Measurements from ENCODE around the gene MVP.

DNA sequence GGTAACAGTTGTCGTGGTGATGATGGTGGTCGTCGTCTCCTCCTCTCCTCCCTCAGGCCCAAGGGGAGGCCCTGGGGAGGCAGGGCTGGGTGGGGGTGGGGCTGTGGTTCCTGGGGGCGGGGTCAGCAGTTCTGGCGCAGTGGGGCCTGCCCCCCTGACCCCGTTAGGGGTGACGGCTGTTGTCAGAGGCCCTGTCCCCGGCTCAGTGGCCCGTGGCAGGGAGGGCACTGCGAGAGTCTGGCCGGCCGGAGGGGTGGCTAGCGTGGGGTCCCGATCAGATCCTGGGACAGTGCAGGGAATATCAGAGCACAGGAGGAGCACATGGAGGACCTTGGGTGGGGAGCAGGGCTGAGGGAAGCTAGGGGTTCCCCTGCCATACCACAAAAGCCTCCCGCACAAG lies 76.6 kb downstream of the MVP start:
- no peak for TF ChIP-seq CTCF (IDR thresholded peaks at IDR 0.05)
- no peak for TF ChIP-seq POLR2A (IDR thresholded peaks at IDR 0.05)
